IPS-NIHi7 (cell line): ENCODE results near the gene ARAP3.

ENCODE experiments used
- DNase-seq: peaks from one replicate; pipeline ENCODE4 v3.0.0; 2012; ENCODE audit warnings: mixed read lengths; ENCODE audit errors: extremely low spot score

Gene ARAP3

DNA sequence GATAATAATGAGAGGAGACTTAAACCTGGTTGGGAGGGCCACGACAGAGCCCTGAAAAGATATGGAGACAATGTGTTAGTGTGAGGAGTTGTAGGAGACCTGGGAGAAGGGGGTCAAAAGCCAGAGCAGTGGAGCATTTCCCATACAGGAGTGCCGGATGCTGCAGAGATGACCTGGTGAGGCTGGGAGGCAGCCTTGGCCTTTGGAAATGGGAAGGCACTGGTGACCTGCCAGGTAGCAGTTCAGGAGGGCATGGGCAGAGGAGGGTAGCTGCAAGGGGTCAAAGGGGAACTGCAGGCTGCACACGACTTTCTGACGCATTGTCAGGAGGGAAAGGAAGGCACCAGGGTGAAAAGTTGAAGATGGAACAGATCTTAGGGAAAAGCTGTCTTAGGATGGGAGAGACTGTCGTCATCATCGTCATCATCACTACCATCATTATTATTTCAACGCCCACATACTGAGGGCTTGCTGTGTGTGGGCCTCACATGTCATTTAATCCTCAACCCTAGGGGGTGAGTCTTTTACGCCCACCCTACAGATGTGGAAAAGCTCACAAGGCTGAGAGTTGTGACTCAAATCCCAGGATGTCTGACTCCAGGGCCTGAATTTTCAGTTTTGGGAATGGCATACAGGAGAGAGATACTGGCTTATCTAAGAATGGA lies 13.3 kb downstream of the ARAP3 start:
- DNase-seq = no peak

DNA sequence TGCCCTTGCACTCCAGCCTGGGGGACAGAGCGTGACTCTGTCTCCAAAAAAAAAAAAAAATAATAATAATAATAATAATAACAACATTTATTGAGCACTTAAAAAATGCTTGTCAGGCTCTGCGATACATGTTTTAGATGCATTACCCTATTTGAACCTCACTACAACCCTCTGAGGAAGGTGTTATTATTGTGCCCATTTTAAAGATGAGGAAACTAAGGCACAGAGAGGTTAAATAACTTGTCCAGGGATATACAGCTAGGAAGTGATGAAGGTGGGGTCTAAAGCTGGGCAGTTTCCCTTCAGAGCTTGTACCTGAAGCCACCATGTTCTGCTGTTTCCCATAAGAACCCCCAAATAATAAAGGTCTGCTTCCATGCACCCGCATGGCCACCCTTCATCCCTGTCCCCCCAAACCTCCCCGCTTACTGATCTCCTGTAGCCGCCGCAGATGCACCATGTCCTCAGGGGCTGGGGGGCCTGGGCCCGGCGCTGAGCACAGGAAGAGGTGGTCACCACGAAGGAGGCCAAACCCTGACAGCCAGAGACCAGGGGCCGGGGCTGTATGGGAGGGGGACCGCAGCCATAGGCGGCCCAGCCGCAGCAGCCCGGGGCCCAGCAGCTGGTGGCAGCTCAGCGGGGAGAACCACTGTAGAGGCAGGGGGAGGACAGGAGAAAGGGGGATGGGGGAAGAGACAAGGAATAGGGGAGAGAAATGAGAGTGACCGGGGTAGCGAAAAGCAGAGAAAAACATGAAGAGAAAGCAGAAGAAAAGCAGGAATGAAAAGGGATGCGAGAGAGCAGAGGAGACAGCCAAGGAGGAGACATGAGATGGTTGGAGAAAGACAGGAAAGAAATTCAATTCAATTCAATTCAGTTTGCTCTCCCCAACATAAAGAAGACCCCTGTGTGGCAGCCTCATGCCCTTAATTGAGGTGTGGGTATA lies 15.8 kb downstream of the ARAP3 start:
- no peak for DNase-seq

GRCh38 chr5:141664733-141665461 lies 17.1 kb downstream of the ARAP3 start:
- peak; percentile 89 for DNase-seq

DNA sequence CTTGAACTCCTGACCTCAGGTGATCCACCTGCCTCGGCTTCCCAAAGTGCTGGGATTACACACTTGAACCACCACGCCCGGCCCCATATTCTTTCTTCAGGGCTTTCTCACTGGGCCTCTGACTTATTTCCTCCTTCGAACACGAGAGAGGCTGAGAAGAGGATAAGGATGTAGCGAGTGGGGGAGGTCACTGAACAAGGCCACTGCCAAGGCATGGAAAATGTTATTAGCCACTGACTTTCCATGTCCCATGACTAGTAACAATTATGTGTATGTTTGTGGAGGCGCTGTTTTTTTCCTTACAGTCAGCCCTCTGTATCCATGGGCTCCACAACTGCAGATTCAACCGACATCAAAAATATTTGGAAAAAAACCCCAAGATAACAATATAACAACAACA lies 18.5 kb downstream of the ARAP3 start:
- DNase-seq = no peak

DNA sequence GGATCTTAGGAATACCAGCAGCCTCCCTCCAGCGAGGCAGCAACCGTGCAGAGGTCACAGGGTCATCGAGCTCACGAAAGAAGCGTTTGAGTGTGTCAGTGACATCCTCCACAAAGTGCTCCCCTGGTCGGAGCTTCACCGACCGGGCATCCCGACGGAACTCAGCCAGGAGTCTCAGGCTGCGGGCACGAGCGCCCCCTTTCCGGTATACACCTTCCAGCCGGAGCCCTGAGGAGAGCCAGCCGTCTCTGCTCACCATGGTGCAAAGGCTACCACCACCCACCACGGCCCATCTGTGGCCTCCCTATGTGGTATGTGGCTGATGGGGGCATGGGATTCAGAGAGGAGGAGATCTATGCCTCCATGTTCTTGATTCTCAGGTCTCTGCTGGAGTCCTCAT lies 20.0 kb downstream of the ARAP3 start:
- DNase-seq = no peak

GRCh38 chr5:141657937-141658545 lies 24.0 kb downstream of the ARAP3 start:
- DNase-seq = no peak

GRCh38 chr5:141657404-141657803 lies 24.6 kb downstream of the ARAP3 start:
- DNase-seq = no peak

GRCh38 chr5:141656396-141656795 lies 25.6 kb downstream of the ARAP3 start:
- DNase-seq = no peak

DNA sequence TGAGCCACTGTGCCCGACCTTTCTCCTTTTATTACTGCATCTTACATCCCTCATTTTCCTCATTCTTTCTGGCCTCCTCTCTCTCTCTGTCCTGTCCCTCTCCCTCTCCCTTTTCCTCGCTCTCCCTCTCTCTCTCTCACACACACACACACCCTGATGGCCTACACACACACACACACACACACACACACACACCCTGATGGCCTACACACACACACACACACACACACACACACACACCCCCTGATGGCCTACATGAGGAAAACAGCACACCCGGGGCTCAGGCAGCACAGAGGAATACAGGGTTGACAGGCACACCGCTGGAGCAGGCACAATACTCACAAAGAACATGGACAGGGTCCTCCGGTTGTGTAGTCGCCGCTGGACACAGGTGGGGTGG lies 27.0 kb downstream of the ARAP3 start:
- DNase-seq = no peak

- no peak for DNase-seq
Observed at GRCh38 chr5:141654298-141654697, 27.7 kb downstream of the ARAP3 start.

GRCh38 chr5:141651728-141652105 lies 30.3 kb downstream of the ARAP3 start:
- peak; percentile 38 for DNase-seq

GRCh38 chr5:141650851-141651727 lies 30.9 kb downstream of the ARAP3 start, which contains the start of gene FCHSD1:
Gene FCHSD1, minus strand, starts transcription at chr5:141651418. Its CDS starts 50 bp downstream, at chr5:141651368.
- peak; percentile 100 for DNase-seq

GRCh38 chr5:141649972-141650371 lies 32.1 kb downstream of the ARAP3 start:
- no peak for DNase-seq

DNA sequence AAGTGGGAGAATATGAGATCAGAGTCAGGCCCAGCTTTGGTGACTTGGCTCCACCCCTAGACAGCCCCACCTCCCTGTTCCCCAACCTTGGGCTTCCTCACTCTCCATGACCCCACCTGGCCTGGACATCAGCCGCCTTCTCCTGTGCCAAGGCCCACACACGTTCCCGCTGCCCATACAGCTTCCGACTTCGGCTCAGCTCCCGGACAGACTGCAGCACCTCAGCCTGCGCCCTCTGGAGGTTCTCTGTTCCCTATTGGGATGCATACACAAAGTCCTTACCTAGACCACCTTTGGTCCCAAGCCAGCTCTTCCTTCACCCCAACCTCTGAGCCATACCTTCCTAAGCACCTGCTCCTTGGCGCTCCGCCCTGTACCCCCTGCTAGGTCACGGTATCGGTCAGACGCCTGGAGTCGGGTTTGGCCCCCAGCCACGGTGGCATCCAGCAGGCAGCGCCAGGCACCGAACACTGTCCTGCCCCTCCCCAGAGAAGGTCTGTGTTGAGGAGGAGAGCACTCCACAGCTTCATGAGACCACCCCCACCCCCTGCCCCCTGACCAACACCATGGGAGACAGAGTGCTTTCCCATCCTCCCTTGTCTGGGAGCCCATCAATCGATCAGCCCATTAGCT lies 32.9 kb downstream of the ARAP3 start:
- DNase-seq = no peak

DNA sequence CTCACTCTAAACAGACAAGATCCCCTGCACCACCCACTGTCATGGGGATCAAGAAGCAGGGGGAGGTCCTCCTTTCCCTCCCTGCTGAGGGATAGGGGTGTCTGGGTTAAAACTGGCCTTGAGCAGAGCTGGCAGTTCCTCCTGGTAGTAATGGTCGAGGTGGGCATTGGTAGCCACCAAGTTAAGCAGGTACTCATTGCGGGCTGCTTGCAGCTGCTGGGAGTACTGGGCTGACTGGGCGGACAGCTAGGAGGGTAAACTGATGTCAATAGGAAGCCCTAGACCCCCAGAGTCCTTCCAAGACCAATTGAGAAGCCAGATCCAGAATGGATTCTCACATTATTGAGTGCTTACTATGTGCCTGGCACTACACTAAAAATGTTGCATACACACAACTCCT lies 34.2 kb downstream of the ARAP3 start:
- DNase-seq = no peak

- DNase-seq = no peak
Observed at GRCh38 chr5:141647242-141647641, 34.8 kb downstream of the ARAP3 start.

- no peak for DNase-seq
Observed at GRCh38 chr5:141646026-141646425, 36.0 kb downstream of the ARAP3 start.

DNA sequence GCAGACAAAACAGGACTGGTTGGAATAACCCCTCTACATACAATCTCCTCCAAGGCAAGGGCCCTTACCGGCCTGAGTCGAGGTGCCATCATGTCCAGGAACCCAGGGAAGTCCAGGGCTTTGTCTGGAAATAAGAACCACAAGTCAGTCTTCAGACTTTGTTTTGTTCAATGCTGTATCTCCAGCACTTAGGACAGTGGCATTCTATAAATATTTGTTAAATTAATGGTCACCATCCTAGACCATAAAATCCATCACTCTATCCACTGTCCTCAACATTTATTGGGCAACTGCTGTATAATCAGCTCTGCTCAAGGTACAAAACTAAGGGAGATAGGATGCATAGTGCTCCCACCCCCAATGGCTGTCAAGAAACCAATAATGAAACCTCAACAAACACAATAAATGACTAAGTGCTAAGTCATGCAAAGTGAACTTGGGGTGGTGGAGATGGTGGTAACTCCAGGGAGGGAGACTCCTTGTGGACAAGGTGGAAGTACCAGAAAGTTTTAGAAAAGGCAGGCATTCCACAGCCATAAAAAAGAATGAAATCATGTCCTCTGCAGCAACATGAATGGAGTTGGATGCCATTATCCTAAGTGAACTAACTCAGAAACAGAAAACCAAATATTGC lies 40.3 kb downstream of the ARAP3 start:
- peak; percentile 30 for DNase-seq

DNA sequence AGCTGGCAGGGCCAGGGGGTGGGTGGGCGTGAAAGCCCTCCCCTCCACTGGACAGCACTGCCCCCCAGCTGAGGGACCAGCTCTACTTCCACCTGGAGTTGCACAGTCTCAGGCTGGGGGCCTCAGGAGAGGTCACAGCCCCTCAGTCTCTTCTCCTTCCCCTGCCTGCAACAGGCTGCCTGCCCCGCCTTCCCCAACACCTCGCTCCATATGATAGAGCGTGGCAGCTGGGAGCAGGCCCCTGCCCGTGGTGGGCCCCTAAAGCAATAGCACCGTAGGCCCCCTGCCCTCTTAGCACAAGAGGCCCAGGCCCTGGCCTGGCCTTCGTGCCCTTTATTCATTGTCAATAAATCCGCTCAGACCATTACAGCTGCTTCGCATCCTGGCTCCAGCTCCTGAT lies 41.3 kb downstream of the ARAP3 start:
- no peak for DNase-seq

DNA sequence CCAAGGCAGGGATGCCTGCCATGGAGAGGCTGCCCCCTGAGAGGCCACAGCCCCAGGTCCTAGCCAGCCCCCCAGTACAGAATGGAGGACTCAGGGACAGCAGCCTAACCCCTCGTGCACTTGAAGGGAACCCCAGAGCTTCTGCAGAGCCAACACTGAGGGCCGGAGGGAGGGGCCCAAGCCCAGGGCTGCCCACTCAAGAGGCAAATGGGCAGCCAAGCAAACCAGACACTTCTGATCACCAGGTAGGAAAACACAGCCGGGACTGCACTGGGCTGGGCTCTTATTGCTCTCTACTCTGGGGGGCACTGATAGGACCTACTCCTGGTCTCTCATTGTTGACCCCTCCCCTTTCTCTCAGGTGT lies 42.0 kb downstream of the ARAP3 start:
- no peak for DNase-seq
